Stimulated activated CD8-positive, alpha-beta memory T cell treated with anti-CD3 and anti-CD28 coated beads, Interleukin-12 subunit alpha, Interleukin-12 subunit beta, amount 100 ng/mL, for 24 hours (primary cell): Measurements from ENCODE around the gene NPR1.
"Not testable (repeated sequence)": the region's sequence is repeated elsewhere in the genome, so short reads cannot be mapped to it uniquely, and the experiment has no call there.

Experiments used
- DNase-seq: peaks from one replicate; pipeline ENCODE4 v3.0.0-alpha.2; 2020; ENCODE audit errors: extremely low read depth

Gene NPR1

GRCh38 chr1:153682730-153683129, 4.2 kb downstream of the NPR1 start:
- DNase-seq: no peak

GRCh38 chr1:153683854-153684253, 5.4 kb downstream of the NPR1 start:
- DNase-seq: no peak

DNA sequence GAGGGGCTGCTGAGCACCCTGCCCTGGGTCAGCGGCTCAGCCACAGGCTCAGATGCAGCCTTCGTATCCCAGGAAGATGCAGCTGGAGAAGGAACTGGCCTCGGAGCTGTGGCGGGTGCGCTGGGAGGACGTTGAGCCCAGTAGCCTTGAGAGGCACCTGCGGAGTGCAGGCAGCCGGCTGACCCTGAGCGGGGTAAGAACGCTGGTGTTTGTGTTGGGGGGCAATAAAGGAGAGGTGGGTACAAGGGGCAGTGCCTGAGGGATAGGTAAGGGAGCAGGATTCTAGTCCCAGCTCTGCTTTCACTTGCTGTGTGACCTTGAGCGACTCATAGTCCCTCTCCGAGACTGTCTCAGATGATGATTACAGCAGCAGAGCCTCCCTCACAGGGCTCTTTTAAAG, 6.4 kb downstream of the NPR1 start:
- DNase-seq: no peak

DNA sequence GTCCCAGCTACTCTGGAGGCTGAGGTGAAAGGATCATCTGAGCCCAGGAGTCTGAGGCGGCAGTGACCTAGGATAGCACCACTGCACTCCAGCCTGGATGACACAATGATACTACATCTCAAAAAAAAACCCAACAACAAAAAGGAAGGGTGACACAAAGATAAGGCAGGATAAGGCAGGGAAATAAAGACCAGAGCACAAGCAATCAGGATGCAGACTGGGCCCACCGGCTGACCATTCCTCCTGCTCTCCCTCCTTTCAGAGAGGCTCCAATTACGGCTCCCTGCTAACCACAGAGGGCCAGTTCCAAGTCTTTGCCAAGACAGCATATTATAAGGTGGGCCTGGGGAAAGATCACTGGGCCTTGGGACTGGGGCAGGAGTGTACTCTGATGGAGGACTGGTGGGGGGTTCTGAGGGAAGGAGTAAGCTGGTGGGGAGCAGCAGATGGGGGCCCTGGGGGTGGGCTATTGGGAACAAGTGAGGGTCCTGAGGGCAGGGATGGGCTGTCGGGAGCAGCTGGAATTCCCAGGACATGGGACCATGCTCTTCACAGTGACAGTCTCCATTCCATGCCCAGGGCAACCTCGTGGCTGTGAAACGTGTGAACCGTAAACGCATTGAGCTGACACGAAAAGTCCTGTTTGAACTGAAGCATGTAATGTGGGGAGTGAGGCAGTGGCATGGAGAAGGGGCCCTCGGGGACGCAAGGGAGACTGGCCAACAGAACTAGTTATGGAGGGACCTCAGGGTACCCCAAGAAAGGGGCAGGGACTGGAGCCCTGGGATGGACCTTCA, 7.3 kb downstream of the NPR1 start:
- no peak for DNase-seq

DNA sequence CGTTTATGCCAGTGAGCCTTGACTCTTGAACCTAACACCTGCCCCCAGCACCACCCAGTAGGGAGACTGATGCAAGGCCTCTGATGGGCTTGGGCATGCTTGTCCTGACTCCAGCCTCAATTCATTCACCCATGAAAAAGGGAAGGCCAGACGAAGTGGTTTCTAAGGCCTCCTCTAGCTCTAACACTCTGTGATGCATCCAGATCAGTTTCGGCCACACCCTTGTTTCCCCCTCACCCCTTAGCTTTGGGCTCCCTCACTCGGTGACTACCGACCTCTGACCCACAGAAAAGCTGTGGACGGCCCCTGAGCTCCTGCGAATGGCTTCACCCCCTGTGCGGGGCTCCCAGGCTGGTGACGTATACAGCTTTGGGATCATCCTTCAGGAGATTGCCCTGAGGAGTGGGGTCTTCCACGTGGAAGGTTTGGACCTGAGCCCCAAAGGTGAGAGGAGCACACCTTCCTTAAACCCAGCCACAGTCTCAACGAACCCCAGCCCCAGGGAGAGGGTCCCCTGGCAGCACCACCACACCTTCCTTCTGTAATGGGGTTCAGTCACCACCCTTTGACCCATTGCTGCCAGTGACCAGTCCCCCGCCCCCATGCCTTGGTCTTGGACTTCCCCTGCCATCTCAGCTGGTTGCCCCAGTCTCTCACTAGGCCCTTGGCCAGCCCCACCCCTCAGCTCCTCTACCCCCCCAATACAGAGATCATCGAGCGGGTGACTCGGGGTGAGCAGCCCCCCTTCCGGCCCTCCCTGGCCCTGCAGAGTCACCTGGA, 9.0 kb downstream of the NPR1 start:
- DNase-seq: no peak

GRCh38 chr1:153688276-153688675, 9.8 kb downstream of the NPR1 start:
- DNase-seq: no peak

DNA sequence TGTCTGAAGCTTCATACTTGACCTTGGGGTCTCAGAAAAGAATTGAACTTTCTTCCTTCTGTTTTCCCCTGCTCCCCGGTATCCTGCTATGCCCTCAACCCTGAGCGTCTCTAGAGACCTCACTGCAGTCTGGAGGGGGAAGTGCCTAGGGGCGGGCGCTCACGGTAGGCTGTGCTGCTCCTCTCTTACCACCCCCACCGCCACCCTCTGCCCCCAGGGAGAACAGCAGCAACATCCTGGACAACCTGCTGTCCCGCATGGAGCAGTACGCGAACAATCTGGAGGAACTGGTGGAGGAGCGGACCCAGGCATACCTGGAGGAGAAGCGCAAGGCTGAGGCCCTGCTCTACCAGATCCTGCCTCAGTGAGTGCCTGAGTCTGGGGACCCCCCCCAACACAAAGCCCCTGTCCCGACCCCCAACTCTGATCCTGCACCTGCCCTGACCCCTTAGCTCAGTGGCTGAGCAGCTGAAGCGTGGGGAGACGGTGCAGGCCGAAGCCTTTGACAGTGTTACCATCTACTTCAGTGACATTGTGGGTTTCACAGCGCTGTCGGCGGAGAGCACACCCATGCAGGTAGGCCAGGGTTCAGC, 10.3 kb downstream of the NPR1 start:
- DNase-seq: no peak

DNA sequence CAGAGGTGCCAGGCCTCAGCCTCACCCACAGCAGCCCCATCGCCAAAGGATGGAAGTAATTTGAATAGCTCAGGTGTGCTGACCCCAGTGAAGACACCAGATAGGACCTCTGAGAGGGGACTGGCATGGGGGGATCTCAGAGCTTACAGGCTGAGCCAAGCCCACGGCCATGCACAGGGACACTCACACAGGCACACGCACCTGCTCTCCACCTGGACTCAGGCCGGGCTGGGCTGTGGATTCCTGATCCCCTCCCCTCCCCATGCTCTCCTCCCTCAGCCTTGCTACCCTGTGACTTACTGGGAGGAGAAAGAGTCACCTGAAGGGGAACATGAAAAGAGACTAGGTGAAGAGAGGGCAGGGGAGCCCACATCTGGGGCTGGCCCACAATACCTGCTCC, 15.0 kb downstream of the NPR1 start:
- no peak for DNase-seq

DNA sequence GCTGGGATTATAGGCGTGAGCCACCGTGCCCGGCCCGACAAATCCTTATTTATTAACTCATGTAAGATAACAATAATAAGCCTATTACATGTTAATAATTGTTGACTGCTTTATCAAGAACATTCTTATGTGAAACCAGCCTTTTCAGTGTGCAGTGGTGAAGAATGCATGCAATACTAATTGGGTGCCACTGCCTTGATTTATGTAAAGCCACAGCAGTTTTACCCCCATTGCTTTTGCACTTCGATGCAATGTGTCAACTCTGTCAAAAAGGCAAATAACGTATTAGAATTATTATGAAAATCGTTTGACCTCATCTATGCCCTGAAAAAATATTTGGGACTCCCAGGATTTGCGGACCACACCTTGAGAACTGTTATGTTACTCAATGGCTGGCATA, 18.3 kb downstream of the NPR1 start:
- no peak for DNase-seq

DNA sequence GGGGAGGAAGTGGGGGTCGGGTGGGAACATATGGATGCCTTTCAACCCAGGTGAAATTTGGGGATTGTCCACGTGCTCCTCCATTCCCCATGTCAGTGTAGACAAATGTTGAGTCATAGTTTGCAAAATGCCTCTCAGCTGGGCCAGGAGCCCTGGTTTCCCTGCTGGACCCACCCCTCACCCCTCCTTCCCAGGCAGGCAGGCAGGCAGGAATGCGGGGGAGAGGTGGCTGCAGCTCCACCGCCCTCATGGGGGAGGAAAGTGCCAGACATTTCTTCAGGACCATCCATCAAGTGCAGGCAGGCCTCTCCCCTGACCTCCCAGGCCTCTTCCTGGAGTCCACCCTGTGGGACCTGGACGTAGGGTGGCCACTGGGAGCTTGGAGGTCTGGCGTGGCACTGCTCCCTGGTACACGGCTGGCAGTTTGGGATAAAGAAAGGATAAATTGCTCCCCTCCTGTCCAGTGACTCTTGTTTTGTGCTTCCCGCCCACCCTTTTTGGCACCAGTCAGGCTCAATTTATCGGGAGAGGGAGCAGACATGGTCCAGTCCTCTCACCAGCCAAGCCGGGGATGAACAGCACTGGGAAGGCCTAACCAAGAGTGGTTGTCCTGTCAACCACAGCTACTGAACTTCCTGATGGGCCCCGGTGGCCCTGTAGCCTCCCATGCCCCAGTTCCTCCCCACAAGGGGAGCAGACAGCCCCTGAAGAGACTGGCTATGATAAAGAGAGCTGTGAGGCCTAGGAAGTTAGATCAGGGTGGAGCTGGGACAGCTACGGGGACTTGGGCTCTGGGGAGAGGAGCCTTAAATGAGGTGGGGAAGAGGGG, 18.9 kb downstream of the NPR1 start:
- DNase-seq: no peak

GRCh38 chr1:153698020-153698922, 19.8 kb downstream of the NPR1 start:
- no peak for DNase-seq

DNA sequence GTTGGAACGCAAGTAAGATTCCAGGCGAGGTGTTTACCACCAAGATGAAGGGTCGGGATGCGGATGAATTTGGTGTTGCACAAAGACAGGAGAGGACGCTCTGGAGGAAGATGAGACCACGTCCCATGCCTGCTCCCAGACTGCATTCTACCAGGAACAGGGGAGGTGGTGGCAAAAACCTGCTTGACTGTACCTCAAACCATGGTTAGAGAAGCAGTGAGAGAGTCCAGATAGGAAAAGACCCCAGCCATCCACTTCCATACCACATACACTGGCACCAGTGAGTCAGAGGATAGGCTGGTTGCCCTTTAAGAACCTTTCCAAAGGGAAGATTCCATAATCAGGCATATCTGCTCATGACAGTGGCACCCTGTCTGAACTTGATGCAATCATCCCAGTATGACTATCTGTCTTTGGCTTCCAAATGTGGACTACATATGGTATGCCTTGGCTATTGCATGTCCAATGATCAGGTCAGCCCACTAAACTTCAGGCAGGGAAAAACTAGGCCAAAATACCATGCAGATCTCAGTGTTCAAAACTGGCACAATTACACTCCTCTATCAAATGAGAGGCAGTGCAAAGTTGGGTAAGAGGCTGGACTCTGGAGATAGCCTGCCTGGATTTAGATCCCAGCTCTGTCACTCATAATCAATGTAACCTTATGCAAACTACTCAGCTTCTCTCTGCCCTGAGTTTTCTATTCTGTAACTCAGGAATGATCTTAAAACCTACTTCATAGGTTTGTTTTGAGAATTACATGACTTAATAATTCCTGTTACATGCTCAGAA, 20.6 kb downstream of the NPR1 start:
- no peak for DNase-seq

DNA sequence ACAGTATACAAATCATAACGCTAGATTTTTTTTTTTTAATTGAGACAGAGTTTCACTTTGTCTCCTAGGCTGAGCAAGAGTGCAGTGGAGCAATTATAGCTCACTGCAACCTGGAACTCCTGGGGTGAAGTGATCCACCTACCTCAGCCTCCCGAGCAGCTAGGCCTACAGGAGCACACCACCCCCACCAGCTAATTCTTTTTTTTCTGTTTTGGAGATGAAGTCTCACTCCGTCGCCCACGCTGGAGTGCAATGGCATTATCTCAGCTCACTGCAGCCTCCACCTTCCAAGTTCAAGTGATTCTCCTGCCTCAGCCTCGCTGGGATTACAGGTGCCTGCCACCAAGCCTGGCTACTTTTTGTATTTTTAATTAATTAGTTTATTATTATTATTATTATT, 21.3 kb downstream of the NPR1 start:
- no peak for DNase-seq

- DNase-seq: no peak
Measured at GRCh38 chr1:153705484-153705883, 27.0 kb downstream of the NPR1 start.

GRCh38 chr1:153711026-153711425, 32.5 kb downstream of the NPR1 start:
- no peak for DNase-seq

GRCh38 chr1:153716211-153716610, 37.7 kb downstream of the NPR1 start:
- not testable (repeated sequence) for DNase-seq

- no peak for DNase-seq
Measured at GRCh38 chr1:153717330-153717729, 38.8 kb downstream of the NPR1 start.

- DNase-seq: no peak
Measured at GRCh38 chr1:153723687-153724086, 45.2 kb downstream of the NPR1 start.

DNA sequence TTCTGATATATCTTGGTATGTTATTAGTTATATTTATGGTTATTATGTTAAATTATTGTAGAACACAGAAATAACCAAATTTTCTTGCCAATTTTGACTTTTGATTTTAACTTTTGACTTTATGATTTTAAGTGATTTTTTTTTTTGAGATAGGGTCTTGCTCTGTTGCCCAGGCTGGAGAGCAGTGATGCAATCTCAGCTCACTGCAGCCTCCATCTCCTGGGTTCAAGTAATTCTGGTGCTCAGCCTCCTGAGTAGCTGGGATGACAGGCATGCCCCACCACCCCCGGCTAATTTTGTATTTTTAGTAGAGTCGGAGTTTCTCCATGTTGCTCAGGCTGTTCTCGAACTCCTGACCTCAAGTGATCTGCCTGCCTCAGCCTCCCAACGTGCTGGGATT, 46.1 kb downstream of the NPR1 start:
- DNase-seq: not testable (repeated sequence)
